ENCODE results near the gene BABAM2.

BABAM2 gene

GRCh38 chr2:28281739-28282138, 391.2 kb downstream of the BABAM2 start:
- no peak for DNase-seq (ENCODE audit: low read depth)

- no peak for DNase-seq (ENCODE audit: low read depth)
These were observed 391.7 kb downstream of the BABAM2 start for GRCh38 chr2:28282248-28282647.

- no peak for DNase-seq (ENCODE audit: low read depth)
These were observed 392.5 kb downstream of the BABAM2 start for GRCh38 chr2:28282861-28283646.

GRCh38 chr2:28283861-28284260, 393.3 kb downstream of the BABAM2 start:
- DNase-seq (ENCODE audit: low read depth): no peak

GRCh38 chr2:28286678-28287077, 396.1 kb downstream of the BABAM2 start:
- DNase-seq (ENCODE audit: low read depth): no peak

GRCh38 chr2:28287256-28287915, 396.9 kb downstream of the BABAM2 start:
- no peak for DNase-seq (ENCODE audit: low read depth)

GRCh38 chr2:28288620-28289019, 398.1 kb downstream of the BABAM2 start:
- no peak for DNase-seq (ENCODE audit: low read depth)

GRCh38 chr2:28291811-28292440, 401.4 kb downstream of the BABAM2 start:
- DNase-seq (ENCODE audit: low read depth): no peak

- no peak for DNase-seq (ENCODE audit: low read depth)
These were observed 402.0 kb downstream of the BABAM2 start for GRCh38 chr2:28292491-28292890.

- DNase-seq (ENCODE audit: low read depth): no peak
These were observed 402.9 kb downstream of the BABAM2 start for GRCh38 chr2:28293416-28293815.

- no peak for DNase-seq (ENCODE audit: low read depth)
These were observed 403.9 kb downstream of the BABAM2 start for GRCh38 chr2:28294451-28294850.

- no peak for DNase-seq (ENCODE audit: low read depth)
These were observed 405.7 kb downstream of the BABAM2 start for GRCh38 chr2:28296243-28296642.

GRCh38 chr2:28296904-28297303, 406.4 kb downstream of the BABAM2 start:
- DNase-seq (ENCODE audit: low read depth): no peak

GRCh38 chr2:28297531-28297930, 407.0 kb downstream of the BABAM2 start:
- no peak for DNase-seq (ENCODE audit: low read depth)

GRCh38 chr2:28298406-28298805, 407.9 kb downstream of the BABAM2 start:
- DNase-seq (ENCODE audit: low read depth): no peak

- DNase-seq (ENCODE audit: low read depth): no peak
These were observed 410.2 kb downstream of the BABAM2 start for GRCh38 chr2:28300485-28301341.

- DNase-seq (ENCODE audit: low read depth): no peak
These were observed 414.7 kb downstream of the BABAM2 start for GRCh38 chr2:28305202-28305601.

- no peak for DNase-seq (ENCODE audit: low read depth)
These were observed 419.6 kb downstream of the BABAM2 start for GRCh38 chr2:28310107-28310506.

GRCh38 chr2:28311660-28312249, 421.2 kb downstream of the BABAM2 start:
- DNase-seq (ENCODE audit: low read depth): no peak

GRCh38 chr2:28312307-28313219, 422.0 kb downstream of the BABAM2 start:
- no peak for DNase-seq (ENCODE audit: low read depth)
